Mesendoderm (in vitro differentiated cells): ENCODE data around the gene TREML4.

Experiments used
- DNase-seq: peaks from one replicate; pipeline ENCODE4 v3.0.0; 2013
- H2AK5ac ChIP-seq: 2 replicates; pipeline ENCODE4 v1.6.1; 2013; ENCODE audit warnings: low read length, inconsistent platforms
- H2BK120ac ChIP-seq: 2 replicates; pipeline ENCODE4 v1.6.1; 2013; ENCODE audit warnings: low read depth, mild to moderate bottlenecking, low read length, moderate library complexity, mixed read lengths
- H2BK15ac ChIP-seq: replicated peaks from 2 replicates; pipeline ENCODE4 v1.6.1; 2013; ENCODE audit warnings: low read depth, mild to moderate bottlenecking, moderate library complexity
- H2BK5ac ChIP-seq: 2 replicates; pipeline ENCODE4 v1.6.1; 2013; ENCODE audit warnings: low read length, inconsistent platforms
- H3K18ac ChIP-seq: 2 replicates; pipeline ENCODE4 v1.6.1; 2013; ENCODE audit warnings: mild to moderate bottlenecking, low read length, mixed read lengths
- H3K23ac ChIP-seq: one replicate; pipeline ENCODE4 v1.6.1; 2013; ENCODE audit warnings: low read length
- H3K27ac ChIP-seq: 2 replicates; pipeline ENCODE4 v1.5.1; 2013; ENCODE audit warnings: low read depth, mild to moderate bottlenecking, inconsistent platforms, low read length, moderate library complexity
- H3K27me3 ChIP-seq: 2 replicates; pipeline ENCODE4 v1.6.1; 2013; ENCODE audit warnings: low read length, control low read depth, mild to moderate bottlenecking, inconsistent platforms; ENCODE audit not compliant: insufficient read depth, poor library complexity
- H3K36me3 ChIP-seq: 2 replicates; pipeline ENCODE4 v1.6.1; 2013; ENCODE audit warnings: low read length, inconsistent platforms; ENCODE audit not compliant: control insufficient read depth, insufficient read depth
- H3K4ac ChIP-seq: one replicate; pipeline ENCODE4 v1.6.1; 2013; ENCODE audit warnings: low read depth, mild to moderate bottlenecking, low read length, moderate library complexity
- H3K4me1 ChIP-seq: 2 replicates; pipeline ENCODE4 v1.6.1; 2013; ENCODE audit warnings: low read depth, low read length, inconsistent platforms; ENCODE audit not compliant: control insufficient read depth
- H3K4me2 ChIP-seq: 2 replicates; pipeline ENCODE4 v1.6.1; 2013; ENCODE audit warnings: low read length
- H3K4me3 ChIP-seq: 2 replicates; pipeline ENCODE4 v1.5.1; 2013; ENCODE audit warnings: mild to moderate bottlenecking, low read length
- H3K56ac ChIP-seq: one replicate; pipeline ENCODE4 v1.6.1; 2013; ENCODE audit warnings: low read length
- H3K79me1 ChIP-seq: 2 replicates; pipeline ENCODE4 v1.6.1; 2013; ENCODE audit warnings: low read length, inconsistent platforms
- H3K79me2 ChIP-seq: 2 replicates; pipeline ENCODE4 v1.6.1; 2013; ENCODE audit warnings: mild to moderate bottlenecking, low read length; ENCODE audit not compliant: control insufficient read depth, insufficient read depth
- H3K9ac ChIP-seq: 2 replicates; pipeline ENCODE4 v1.6.1; 2013; ENCODE audit warnings: low read length, inconsistent platforms
- H4K5ac ChIP-seq: one replicate; pipeline ENCODE4 v1.6.1; 2013; ENCODE audit warnings: low read length
- H4K8ac ChIP-seq: one replicate; pipeline ENCODE4 v1.6.1; 2013; ENCODE audit warnings: low read depth, mild to moderate bottlenecking, control low read depth, low read length, moderate library complexity
- WGBS: extraction: QIAGEN DNeasy Blood & Tissue Kit; methylation state at CpG from one replicate; pipeline ENCODE4 v1.1.7; 2013; ENCODE audit warnings: low lambda C conversion rate, missing lambda C conversion rate; ENCODE audit not compliant: insufficient coverage; ENCODE audit errors: extremely low coverage; 5-methylcytosine and 5-hydroxymethylcytosine counted together

TREML4 gene

GRCh38 chr6:41247882-41248705 is 19.9 kb downstream of the TREML4 start:
- Histone ChIP-seq H4K8ac (no peak overlapping the region), H3K4me1 (no peaks in the 10 kb centered on the region), H2BK15ac (no peak overlapping the region), H3K36me3 (no peaks in the 10 kb centered on the region), H3K18ac (no peak overlapping the region), H3K27ac (no peak overlapping the region), H3K79me2 (no peaks in the 10 kb centered on the region), H3K23ac (no peak overlapping the region), H3K56ac (no peak overlapping the region), H3K4me3 (no peak overlapping the region), H2BK120ac (no peak overlapping the region), H2BK5ac (no peak overlapping the region), H3K4ac (no peak overlapping the region), H3K79me1 (no peaks in the 10 kb centered on the region), H3K27me3 (no peaks in the 10 kb centered on the region), H3K9ac (no peak overlapping the region), H3K4me2 (no peak overlapping the region), H2AK5ac (no peak overlapping the region), H4K5ac (no peak overlapping the region)
- no CpG with 5 or more reads among the region's 7 CpGs for WGBS
- DNase-seq = no peak

- no peak overlapping the region for H3K18ac ChIP-seq
- H2BK5ac ChIP-seq = no peak overlapping the region
- H3K56ac ChIP-seq = no peak overlapping the region
- H3K4me2 ChIP-seq = no peak overlapping the region
- no CpG with 5 or more reads among the region's 3 CpGs for WGBS
- H3K79me1 ChIP-seq = no peaks in the 10 kb centered on the region
- no peak overlapping the region for H2AK5ac ChIP-seq
- H3K36me3 ChIP-seq = no peaks in the 10 kb centered on the region
- H2BK120ac ChIP-seq = no peak overlapping the region
- no peak overlapping the region for H2BK15ac ChIP-seq
- no peak overlapping the region for H3K4me3 ChIP-seq
- H4K5ac ChIP-seq = no peak overlapping the region
- no peaks in the 10 kb centered on the region for H3K27me3 ChIP-seq
- H3K79me2 ChIP-seq = no peaks in the 10 kb centered on the region
- H3K4ac ChIP-seq = no peak overlapping the region
- no peak overlapping the region for H3K23ac ChIP-seq
- no peaks in the 10 kb centered on the region for H3K4me1 ChIP-seq
- no peak overlapping the region for H4K8ac ChIP-seq
- H3K27ac ChIP-seq = no peak overlapping the region
- H3K9ac ChIP-seq = no peak overlapping the region
- no peak for DNase-seq
These were observed 24.4 kb downstream of the TREML4 start for GRCh38 chr6:41252401-41253169.

GRCh38 chr6:41255110-41255509 is 27.0 kb downstream of the TREML4 start:
- no peaks in the 10 kb centered on the region for H3K4me1 ChIP-seq
- H3K4me2 ChIP-seq = no peak overlapping the region
- no peak overlapping the region for H2AK5ac ChIP-seq
- H3K79me1 ChIP-seq = no peaks in the 10 kb centered on the region
- no peak overlapping the region for H3K9ac ChIP-seq
- H3K36me3 ChIP-seq = no peaks in the 10 kb centered on the region
- H3K18ac ChIP-seq = no peak overlapping the region
- no peaks in the 10 kb centered on the region for H3K27me3 ChIP-seq
- no peak overlapping the region for H3K4ac ChIP-seq
- H2BK5ac ChIP-seq = no peak overlapping the region
- H3K23ac ChIP-seq = no peak overlapping the region
- H2BK15ac ChIP-seq = no peak overlapping the region
- no peak overlapping the region for H3K4me3 ChIP-seq
- H2BK120ac ChIP-seq = no peak overlapping the region
- H3K27ac ChIP-seq = no peak overlapping the region
- H3K79me2 ChIP-seq = no peaks in the 10 kb centered on the region
- no peak overlapping the region for H3K56ac ChIP-seq
- H4K5ac ChIP-seq = no peak overlapping the region
- DNase-seq = no peak
- no peak overlapping the region for H4K8ac ChIP-seq

GRCh38 chr6:41255638-41256246 is 27.6 kb downstream of the TREML4 start:
- Histone ChIP-seq H3K4ac (no peak overlapping the region), H2AK5ac (no peak overlapping the region), H3K27me3 (no peaks in the 10 kb centered on the region), H3K4me2 (no peak overlapping the region), H4K5ac (no peak overlapping the region), H3K56ac (no peak overlapping the region), H2BK120ac (no peak overlapping the region), H4K8ac (no peak overlapping the region), H3K9ac (no peak overlapping the region), H3K27ac (no peak overlapping the region), H3K18ac (no peak overlapping the region), H2BK5ac (no peak overlapping the region), H3K4me1 (no peaks in the 10 kb centered on the region), H3K79me1 (no peaks in the 10 kb centered on the region), H3K36me3 (no peaks in the 10 kb centered on the region), H3K23ac (no peak overlapping the region), H3K4me3 (no peak overlapping the region), H3K79me2 (no peaks in the 10 kb centered on the region), H2BK15ac (no peak overlapping the region)
- DNase-seq = no peak
- WGBS = no CpG with 5 or more reads among the region's 5 CpGs

GRCh38 chr6:41256383-41256782 is 28.2 kb downstream of the TREML4 start:
- no peak overlapping the region for H3K18ac ChIP-seq
- H3K79me1 ChIP-seq = no peaks in the 10 kb centered on the region
- no peak overlapping the region for H2BK120ac ChIP-seq
- no peak overlapping the region for H3K4ac ChIP-seq
- no peak overlapping the region for H2AK5ac ChIP-seq
- no CpG with 5 or more reads among the region's 1 CpG for WGBS
- no peak for DNase-seq
- H3K4me1 ChIP-seq = no peaks in the 10 kb centered on the region
- H4K8ac ChIP-seq = no peak overlapping the region
- no peak overlapping the region for H2BK15ac ChIP-seq
- H3K36me3 ChIP-seq = no peaks in the 10 kb centered on the region
- no peak overlapping the region for H3K9ac ChIP-seq
- no peak overlapping the region for H3K27ac ChIP-seq
- H3K4me2 ChIP-seq = no peak overlapping the region
- no peaks in the 10 kb centered on the region for H3K79me2 ChIP-seq
- H3K56ac ChIP-seq = no peak overlapping the region
- H3K27me3 ChIP-seq = no peaks in the 10 kb centered on the region
- H3K4me3 ChIP-seq = no peak overlapping the region
- H3K23ac ChIP-seq = no peak overlapping the region
- no peak overlapping the region for H2BK5ac ChIP-seq
- H4K5ac ChIP-seq = no peak overlapping the region
